ENCODE data around the gene TMPRSS13.

TMPRSS13 gene

GRCh38 chr11:117913736-117914397 is 15.3 kb downstream of the TMPRSS13 start:
- no peak overlapping the region for H3K27ac ChIP-seq
- TF ChIP-seq, protein P1, sequence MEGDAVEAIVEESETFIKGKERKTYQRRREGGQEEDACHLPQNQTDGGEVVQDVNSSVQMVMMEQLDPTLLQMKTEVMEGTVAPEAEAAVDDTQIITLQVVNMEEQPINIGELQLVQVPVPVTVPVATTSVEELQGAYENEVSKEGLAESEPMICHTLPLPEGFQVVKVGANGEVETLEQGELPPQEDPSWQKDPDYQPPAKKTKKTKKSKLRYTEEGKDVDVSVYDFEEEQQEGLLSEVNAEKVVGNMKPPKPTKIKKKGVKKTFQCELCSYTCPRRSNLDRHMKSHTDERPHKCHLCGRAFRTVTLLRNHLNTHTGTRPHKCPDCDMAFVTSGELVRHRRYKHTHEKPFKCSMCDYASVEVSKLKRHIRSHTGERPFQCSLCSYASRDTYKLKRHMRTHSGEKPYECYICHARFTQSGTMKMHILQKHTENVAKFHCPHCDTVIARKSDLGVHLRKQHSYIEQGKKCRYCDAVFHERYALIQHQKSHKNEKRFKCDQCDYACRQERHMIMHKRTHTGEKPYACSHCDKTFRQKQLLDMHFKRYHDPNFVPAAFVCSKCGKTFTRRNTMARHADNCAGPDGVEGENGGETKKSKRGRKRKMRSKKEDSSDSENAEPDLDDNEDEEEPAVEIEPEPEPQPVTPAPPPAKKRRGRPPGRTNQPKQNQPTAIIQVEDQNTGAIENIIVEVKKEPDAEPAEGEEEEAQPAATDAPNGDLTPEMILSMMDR (conservative IDR thresholded peaks at IDR 0.05) = no peak

- TF ChIP-seq, protein P1 (conservative IDR thresholded peaks at IDR 0.05) = no peak
- H3K27ac ChIP-seq = no peak overlapping the region
Observed at GRCh38 chr11:117912497-117912896, 16.7 kb downstream of the TMPRSS13 start.

- no peak overlapping the region for H3K27ac ChIP-seq
- TF ChIP-seq, protein P1 (conservative IDR thresholded peaks at IDR 0.05) = no peak
Observed at GRCh38 chr11:117911694-117912093, 17.5 kb downstream of the TMPRSS13 start.

DNA sequence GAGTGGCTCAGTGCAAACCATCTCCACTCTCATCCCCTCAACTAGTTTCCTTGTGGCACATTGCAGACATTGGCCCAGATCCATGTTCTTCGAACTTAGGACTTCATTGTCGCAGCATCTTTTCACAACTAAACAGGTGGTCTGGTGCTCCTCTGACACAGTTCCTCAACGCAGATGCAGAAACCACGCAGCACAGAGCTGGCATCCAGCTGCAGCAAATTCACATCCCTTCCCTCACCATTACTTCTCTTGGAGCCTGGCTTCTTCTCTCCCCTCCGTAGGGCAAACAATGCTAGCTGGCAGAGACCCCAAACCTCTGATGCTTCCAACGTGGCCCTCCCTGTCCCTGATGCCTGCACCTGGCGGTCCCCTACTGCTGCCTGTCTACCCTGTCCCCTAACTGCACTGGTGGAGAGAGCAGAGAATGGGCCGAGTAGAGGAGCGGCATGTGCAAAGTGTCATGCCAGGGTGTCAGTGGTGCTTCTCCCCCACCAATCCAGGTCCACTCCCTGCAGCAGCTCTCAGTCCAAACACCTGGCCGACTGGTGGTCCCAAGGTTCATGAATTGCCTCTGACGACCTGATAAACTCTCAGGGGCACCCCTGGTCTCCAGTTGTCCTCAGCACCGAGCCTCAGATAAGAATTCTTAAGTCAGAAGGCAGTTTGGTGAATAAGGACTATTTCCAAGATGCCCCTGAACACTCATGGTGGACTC is 18.1 kb downstream of the TMPRSS13 start:
- H3K27ac ChIP-seq = no peak overlapping the region
- TF ChIP-seq, protein P1 (conservative IDR thresholded peaks at IDR 0.05) = no peak

- TF ChIP-seq, protein P1 (conservative IDR thresholded peaks at IDR 0.05) = no peak
- no peak overlapping the region for H3K27ac ChIP-seq
Observed at GRCh38 chr11:117910525-117910924, 18.7 kb downstream of the TMPRSS13 start.

DNA sequence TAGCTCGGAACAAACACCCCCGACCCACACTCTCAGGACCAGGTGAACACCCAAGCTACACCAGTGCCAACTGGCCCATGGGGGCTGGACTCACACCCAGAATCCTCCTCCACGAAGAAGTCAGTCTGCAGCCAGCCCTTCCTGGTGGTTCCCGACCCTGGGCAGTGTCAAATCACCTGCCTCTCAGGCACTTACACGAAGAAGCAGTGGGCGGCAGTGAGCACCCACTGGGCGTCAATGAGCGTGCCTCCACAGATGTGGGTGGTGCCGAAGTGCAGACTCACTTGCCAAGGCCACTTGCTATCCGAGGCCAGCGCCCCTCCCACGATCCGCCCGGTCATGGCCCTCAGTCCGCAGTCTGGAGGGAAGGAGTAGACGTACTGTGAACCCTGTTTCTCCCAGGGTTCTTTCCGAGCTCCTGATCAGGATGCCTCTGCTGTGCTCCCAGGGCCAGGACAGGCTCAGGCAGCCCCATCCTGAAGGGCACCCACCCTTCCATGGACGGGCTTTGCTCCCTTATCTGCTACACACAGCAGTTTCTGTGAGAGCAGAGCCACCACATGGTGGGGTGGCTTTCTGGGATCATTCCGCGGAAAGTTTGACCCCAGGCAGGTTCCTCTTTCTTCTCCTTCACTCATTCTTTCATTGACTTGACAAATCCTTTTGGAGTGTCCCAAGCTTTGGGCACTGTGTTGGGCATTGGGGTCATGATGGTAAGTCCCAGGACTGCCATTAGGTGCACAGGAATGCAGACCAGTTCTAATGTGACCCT is 19.4 kb downstream of the TMPRSS13 start:
- TF ChIP-seq, protein P1 (conservative IDR thresholded peaks at IDR 0.05) = no peak
- H3K27ac ChIP-seq = no peak overlapping the region

DNA sequence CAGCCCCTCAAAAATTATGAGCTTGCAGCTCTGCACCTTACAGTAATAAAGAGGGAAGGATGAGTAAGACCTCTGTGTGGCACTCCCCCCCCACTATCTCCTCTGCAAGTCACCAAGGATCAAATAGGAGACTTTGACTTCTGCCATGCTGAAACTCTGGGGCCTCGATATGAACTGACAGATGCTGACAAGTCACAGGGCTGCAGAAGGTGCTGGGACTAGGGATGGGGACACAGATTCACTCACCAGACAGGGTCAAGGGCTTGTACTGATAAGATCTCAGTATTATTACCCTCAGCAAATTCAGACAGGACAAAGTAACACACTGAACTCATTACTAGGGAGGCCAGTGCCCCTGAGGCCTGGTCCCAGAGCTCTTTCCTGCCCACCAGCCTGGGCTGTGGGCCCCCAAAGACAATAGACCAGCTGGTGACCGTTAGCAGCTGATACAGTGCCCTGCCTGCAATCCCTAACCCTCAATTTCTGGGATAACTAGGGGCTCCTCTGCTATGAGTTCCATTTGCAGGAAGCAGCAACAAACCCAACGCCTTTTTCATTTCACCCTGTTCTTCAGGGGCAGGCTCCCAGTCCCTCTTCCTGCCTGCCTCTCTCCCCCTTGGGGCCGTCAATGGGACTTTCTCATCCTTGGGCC is 20.1 kb downstream of the TMPRSS13 start:
- TF ChIP-seq, protein P1 (conservative IDR thresholded peaks at IDR 0.05) = no peak
- H3K27ac ChIP-seq = no peak overlapping the region
